H1 (cell line): ENCODE results near the gene STK32C. TPM values are rescaled to one million over a fixed set of nuclear protein-coding genes. Genes with fewer than 3 reads are reported as not detected.

Experiments used
- CTCF ChIA-PET: fragments of 300-600 bp; sonication (Branson Sonifier 250); formaldehyde crosslinking; loops from one replicate; lab custom pipeline; 2021; ENCODE audit not compliant: partially characterized antibody; lab: Charles Lee
- POLR2A ChIA-PET: fragments of 300-600 bp; sonication (Branson Sonifier 250); formaldehyde crosslinking; loops from one replicate; lab custom pipeline; 2021; ENCODE audit warnings: inconsistent platforms; ENCODE audit not compliant: partially characterized antibody; lab: Charles Lee
- DNase-seq, 2 experiments: peaks; one replicate each; pipeline versions ENCODE4 v3.0.0 to v3.0.0-alpha.2; 2010 to 2022; ENCODE audit warnings: low spot score in 2 of 2, low read depth in 1 of 2, mixed read lengths in 1 of 2
- FAIRE-seq: peaks from 2 replicates; lab custom pipeline; 2011; peaks lifted over from hg19 to GRCh38; lab: Jason Lieb, UNC
- H2AFZ ChIP-seq: 2 replicates; pipeline ENCODE4 v1.8.1; 2012; ENCODE audit warnings: low read length, inconsistent platforms
- H2AK5ac ChIP-seq: 2 replicates; pipeline ENCODE4 v1.6.1; 2013; ENCODE audit warnings: low read depth, low read length
- H2BK120ac ChIP-seq: replicated peaks from 2 replicates; pipeline ENCODE3; 2013; ENCODE audit warnings: low read depth, low read length, inconsistent platforms
- H2BK12ac ChIP-seq: 2 replicates; pipeline ENCODE4 v1.6.1; 2013; ENCODE audit warnings: low read depth, low read length
- H2BK15ac ChIP-seq: 2 replicates; pipeline ENCODE4 v1.6.1; 2013; ENCODE audit warnings: low read length
- H2BK20ac ChIP-seq: 2 replicates; pipeline ENCODE4 v1.6.1; 2013; ENCODE audit warnings: low read length
- H2BK5ac ChIP-seq: 2 replicates; pipeline ENCODE4 v1.6.1; 2013; ENCODE audit warnings: low read depth, low read length
- H3K14ac ChIP-seq: 2 replicates; pipeline ENCODE4 v1.6.1; 2013; ENCODE audit warnings: inconsistent platforms; ENCODE audit not compliant: insufficient read length
- H3K18ac ChIP-seq: 2 replicates; pipeline ENCODE4 v1.6.1; 2013; ENCODE audit warnings: low read length; ENCODE audit errors: extremely low read depth
- H3K23ac ChIP-seq: 2 replicates; pipeline ENCODE4 v1.6.1; 2013; ENCODE audit warnings: inconsistent platforms; ENCODE audit not compliant: insufficient read length
- H3K23me2 ChIP-seq: 2 replicates; pipeline ENCODE4 v1.6.1; 2013; ENCODE audit warnings: low read depth, low read length
- H3K27ac ChIP-seq: 2 replicates; pipeline ENCODE4 v1.6.1; 2011; ENCODE audit warnings: low read depth, low read length, inconsistent platforms
- H3K27me3 ChIP-seq, 4 experiments: replicated peaks in 1 of 4; 1 replicate in 1 of 4; 2 replicates in 3 of 4; pipeline versions ENCODE4 v1.6.1 to v1.8.1; 2011 to 2013; ENCODE audit warnings: low read length in 3 of 4, mild to moderate bottlenecking in 3 of 4, inconsistent platforms in 2 of 4, mixed read lengths in 2 of 4, moderate library complexity in 1 of 4; ENCODE audit not compliant: control insufficient read depth in 3 of 4, insufficient read depth in 3 of 4; ENCODE audit errors: extremely low read depth in 1 of 4
- H3K36me3 ChIP-seq, 4 experiments: 2 replicates each; pipeline versions ENCODE4 v1.6.1 to v1.8.1; 2011 to 2013; ENCODE audit warnings: mild to moderate bottlenecking in 4 of 4, low read length in 3 of 4, moderate library complexity in 2 of 4, control low read depth in 1 of 4, inconsistent platforms in 1 of 4; ENCODE audit not compliant: insufficient read depth in 4 of 4, control insufficient read depth in 2 of 4
- H3K4ac ChIP-seq: replicated peaks from 2 replicates; pipeline ENCODE3; 2013; ENCODE audit warnings: low read length, low read depth, mixed read lengths, inconsistent platforms; ENCODE audit not compliant: insufficient read length
- H3K4me1 ChIP-seq, 4 experiments: replicated peaks in 1 of 4; 1 replicate in 1 of 4; 2 replicates in 3 of 4; pipeline versions ENCODE4 v1.6.1 to v1.8.1; 2011 to 2013; ENCODE audit warnings: low read length in 3 of 4, inconsistent platforms in 2 of 4, mixed read lengths in 1 of 4; ENCODE audit not compliant: insufficient read depth in 4 of 4, control insufficient read depth in 3 of 4
- H3K4me2 ChIP-seq, 2 experiments: 2 replicates each; pipeline versions ENCODE4 v1.6.1 to v1.8.1; 2011 to 2013; ENCODE audit warnings: low read depth in 2 of 2, low read length in 2 of 2, control low read depth in 1 of 2, inconsistent platforms in 1 of 2, mild to moderate bottlenecking in 1 of 2; ENCODE audit not compliant: insufficient read depth in 1 of 2
- H3K4me3 ChIP-seq, 4 experiments: fragments of 200-600, 300-600 bp in 1 of 4; sonication (generic), shearing (Covaris generic), sonication (Bioruptor Twin) in 1 of 4; 2 replicates each; pipeline versions ENCODE4 v1.5.1 to v1.8.1; 2011 to 2016; ENCODE audit warnings: low read length in 4 of 4, low read depth in 3 of 4, control low read depth in 2 of 4, inconsistent platforms in 2 of 4, mild to moderate bottlenecking in 2 of 4, mixed read lengths in 1 of 4, moderate library complexity in 1 of 4; ENCODE audit not compliant: insufficient read depth in 2 of 4; ENCODE audit errors: extremely low read depth in 1 of 4
- H3K56ac ChIP-seq: replicated peaks from 2 replicates; pipeline ENCODE3; 2013; ENCODE audit warnings: low read depth, mild to moderate bottlenecking, mixed read lengths, low read length, inconsistent platforms; ENCODE audit not compliant: insufficient read length
- H3K79me1 ChIP-seq: 2 replicates; pipeline ENCODE4 v1.6.1; 2013; ENCODE audit warnings: low read depth, low read length, control low read depth
- H3K79me2 ChIP-seq, 2 experiments: 2 replicates each; pipeline versions ENCODE4 v1.6.1 to v1.8.1; 2012 to 2013; ENCODE audit warnings: low read length in 2 of 2, mild to moderate bottlenecking in 2 of 2, inconsistent platforms in 1 of 2; ENCODE audit not compliant: insufficient read depth in 2 of 2, control insufficient read depth in 1 of 2
- H3K9ac ChIP-seq, 4 experiments: replicated peaks in 1 of 4; 1 replicate in 1 of 4; 2 replicates in 3 of 4; pipeline versions ENCODE4 v1.6.1 to v1.8.1; 2011 to 2013; ENCODE audit warnings: low read depth in 3 of 4, low read length in 3 of 4, control low read depth in 2 of 4, mild to moderate bottlenecking in 2 of 4, moderate library complexity in 2 of 4, inconsistent platforms in 1 of 4; ENCODE audit errors: extremely low read depth in 1 of 4
- H3K9me3 ChIP-seq, 2 experiments: 2 replicates each; pipeline versions ENCODE4 v1.6.1 to v1.8.1; 2012 to 2013; ENCODE audit warnings: mild to moderate bottlenecking in 2 of 2, moderate library complexity in 2 of 2, control low read depth in 1 of 2, inconsistent platforms in 1 of 2, low read depth in 1 of 2, low read length in 1 of 2, mixed read lengths in 1 of 2; ENCODE audit not compliant: insufficient read depth in 2 of 2
- H4K20me1 ChIP-seq, 2 experiments: replicated peaks in 1 of 2; 2 replicates each; pipeline versions ENCODE3 to v1.8.1; 2011 to 2013; ENCODE audit warnings: inconsistent platforms in 2 of 2, low read length in 2 of 2, mild to moderate bottlenecking in 1 of 2; ENCODE audit not compliant: insufficient read depth in 2 of 2, control insufficient read depth in 1 of 2
- H4K5ac ChIP-seq: 2 replicates; pipeline ENCODE4 v1.6.1; 2013; ENCODE audit warnings: low read length, low read depth, mixed read lengths, inconsistent platforms; ENCODE audit not compliant: insufficient read length
- H4K8ac ChIP-seq: 2 replicates; pipeline ENCODE4 v1.8.0; 2013; ENCODE audit warnings: mild to moderate bottlenecking, moderate library complexity, low read length, inconsistent platforms; ENCODE audit not compliant: insufficient read depth; ENCODE audit errors: extremely low read depth
- H4K91ac ChIP-seq: replicated peaks from 2 replicates; pipeline ENCODE3; 2013; ENCODE audit warnings: low read length, mixed read lengths, inconsistent platforms; ENCODE audit not compliant: insufficient read length
- ASH2L ChIP-seq: fragments of 200-600, 300-600 bp; sonication (generic); IDR thresholded peaks from one replicate; pipeline ENCODE4 v1.7.1; 2017; ENCODE audit warnings: low read length
- EP300 ChIP-seq, 2 experiments: IDR thresholded peaks; 1 replicate in 1 of 2; 2 replicates in 1 of 2; pipeline ENCODE4 v1.6.1; 2011 to 2012; ENCODE audit warnings: low read depth in 2 of 2, low read length in 2 of 2, mild to moderate bottlenecking in 2 of 2, borderline replicate concordance in 1 of 2, inconsistent platforms in 1 of 2, moderate library complexity in 1 of 2
- RAD21 ChIP-seq, 2 experiments: IDR thresholded peaks in 1 of 2; conservative IDR thresholded peaks in 1 of 2; 2 replicates each; pipeline ENCODE4 v1.6.1; 2011; ENCODE audit warnings: low read depth in 2 of 2, low read length in 2 of 2, improper control_type of control experiment in 1 of 2, inconsistent platforms in 1 of 2, mild to moderate bottlenecking in 1 of 2, moderate library complexity in 1 of 2
- TEAD4 ChIP-seq: IDR thresholded peaks from 2 replicates; pipeline ENCODE4 v1.6.1; 2012; ENCODE audit warnings: low read depth, low read length, inconsistent platforms, mixed read lengths
- WGBS, 2 experiments: shearing (Covaris generic) in 1 of 2; methylation state at CpG; one replicate each; pipeline versions ENCODE4 v1.1.6 to v1.1.7; 2013 to 2015; ENCODE audit warnings: low lambda C conversion rate in 2 of 2, mixed read lengths in 2 of 2, inconsistent platforms in 1 of 2, low coverage in 1 of 2, missing lambda C conversion rate in 1 of 2; ENCODE audit not compliant: insufficient replicate concordance in 2 of 2, insufficient coverage in 1 of 2, insufficient read length in 1 of 2; ENCODE audit errors: extremely low coverage in 1 of 2, missing lambda C conversion rate in 1 of 2; 5-methylcytosine and 5-hydroxymethylcytosine counted together
- polyA plus RNA-seq, 7 experiments: library from polyadenylated mRNA; depleted of rRNA in 3 of 7; stranded (reverse) in 5 of 7; unstranded in 2 of 7; fragments of >200 nt in 5 of 7; fragments of 200-250 nt in 2 of 7; gene quantifications; 1 replicate in 5 of 7; 2 replicates in 1 of 7; 4 replicates in 1 of 7; pipeline versions ENCODE4 v1.2.1 to v1.2.3, GENCODE V29; 2011 to 2013; ENCODE audit warnings: missing spikeins in 2 of 7, mixed read lengths in 2 of 7
- total RNA-seq: library from RNA; stranded (reverse); fragmentation: NEBNext Ultra II Directional; extraction: Animal tissue kit (Norgen Biotek cat#: 25700); gene quantifications from 2 replicates; pipeline ENCODE4 v1.2.1, GENCODE V29; 2021
- TF ChIP-seq, protein P1 (sequence below), 3 experiments: IDR thresholded peaks; 1 replicate in 2 of 3; 2 replicates in 1 of 3; pipeline versions ENCODE4 v1.5.1 to v1.6.1; 2011; ENCODE audit warnings: low read length in 3 of 3, mild to moderate bottlenecking in 3 of 3, inconsistent platforms in 2 of 3, low read depth in 1 of 3, moderate library complexity in 1 of 3; ENCODE audit not compliant: insufficient read depth in 1 of 3; ENCODE audit errors: control extremely low read depth in 1 of 3

Gene STK32C
- total and polyA plus RNA-seq, 2 of the 8 experiments (the other 6 are each of a cell fraction or from before 2014, with no cell fraction given) = 10.6 to 15.6 TPM

DNA sequence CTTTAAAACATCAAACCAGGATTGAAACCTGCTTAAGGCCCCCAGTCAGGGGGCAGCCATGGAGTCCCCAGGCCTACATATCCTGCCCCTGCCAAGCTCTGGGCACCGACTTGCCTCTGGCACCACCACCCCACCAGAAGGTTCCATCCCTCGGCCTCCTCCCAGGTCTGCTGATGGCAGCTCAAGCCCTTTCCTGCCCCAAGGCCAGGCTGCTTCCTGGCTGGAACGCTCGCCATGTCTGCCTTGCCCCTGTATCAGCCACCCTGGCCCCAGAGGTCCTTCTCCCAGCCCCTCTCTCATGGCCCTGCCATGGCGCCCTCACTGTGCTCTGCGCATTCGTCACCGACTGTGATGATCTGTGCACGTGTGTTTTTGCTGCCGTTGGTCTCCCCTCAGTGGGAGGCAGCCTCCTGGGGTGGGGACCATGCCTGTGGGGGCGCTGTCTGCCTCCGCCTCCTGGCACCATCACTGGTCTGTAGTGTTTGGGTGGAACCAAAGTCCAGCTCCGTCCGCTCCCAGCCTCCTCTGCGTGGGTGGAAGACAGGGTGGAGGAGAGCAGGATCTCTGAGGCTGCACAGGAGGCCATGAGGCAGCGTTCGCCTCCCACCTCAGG, 117.8 kb downstream of the STK32C start:
- DNase-seq = no peak
- POLR2A ChIA-PET = no interaction called here

More for the DNA sequence above, 117.8 kb downstream of the STK32C start:
- Histone ChIP-seq H3K9ac (no peak overlapping the region), H3K79me1 (peaks cover 5% of the 10 kb centered on the region; the same call in 1 of the 2 replicates), H3K79me2 (no peaks in the 10 kb centered on the region), H3K4ac (no peak overlapping the region), H2BK120ac (no peak overlapping the region), H3K27me3 (peaks cover 16 to 38% (median 33%) of the 10 kb centered on the region in 4 experiments), H3K23ac (no peak overlapping the region), H2BK20ac (no peak overlapping the region), H2AFZ (no peak overlapping the region), H3K18ac (no peak overlapping the region), H3K14ac (no peak overlapping the region), H3K4me2 (no peak overlapping the region), H3K4me1 (peaks cover 0 to 18% (median 8%) of the 10 kb centered on the region in 4 experiments; a peak in 4 of 7 replicates), H3K27ac (no peak overlapping the region), H2BK15ac (no peak overlapping the region), H3K4me3 (no peak overlapping the region), H3K56ac (no peak overlapping the region), H4K5ac (no peak overlapping the region), H4K20me1 (peaks cover 2 to 19% of the 10 kb centered on the region in 2 experiments), H2AK5ac (no peak overlapping the region), H2BK12ac (no peak overlapping the region), H3K9me3 (no peaks in the 10 kb centered on the region), H3K36me3 (no peaks in the 10 kb centered on the region; a peak in 2 of 8 replicates), H4K91ac (no peak overlapping the region), H2BK5ac (no peak overlapping the region), H4K8ac (no peak overlapping the region), H3K23me2 (peaks cover 15% of the 10 kb centered on the region; the same call in 1 of the 2 replicates)
- CTCF ChIA-PET = no interaction called here
- WGBS, 2 experiments = 87% methylated on average over 17 of the region's 17 CpGs; no CpG with 5 or more reads in 1 of the 2 experiments
- no peak for FAIRE-seq
- TF ChIP-seq EP300 (IDR thresholded peaks at IDR 0.05; ENCODE audit: borderline replicate concordance in 1 of 2, low read depth in 2 of 2, low read length in 2 of 2) (no peak), ASH2L (no peak), TEAD4 (no peak), RAD21 (IDR thresholded peaks at IDR 0.05 in 1 of 2, conservative IDR thresholded peaks at IDR 0.05 in 1 of 2; ENCODE audit: low read depth in 2 of 2, low read length in 2 of 2) (no peak)
- TF ChIP-seq, protein P1, sequence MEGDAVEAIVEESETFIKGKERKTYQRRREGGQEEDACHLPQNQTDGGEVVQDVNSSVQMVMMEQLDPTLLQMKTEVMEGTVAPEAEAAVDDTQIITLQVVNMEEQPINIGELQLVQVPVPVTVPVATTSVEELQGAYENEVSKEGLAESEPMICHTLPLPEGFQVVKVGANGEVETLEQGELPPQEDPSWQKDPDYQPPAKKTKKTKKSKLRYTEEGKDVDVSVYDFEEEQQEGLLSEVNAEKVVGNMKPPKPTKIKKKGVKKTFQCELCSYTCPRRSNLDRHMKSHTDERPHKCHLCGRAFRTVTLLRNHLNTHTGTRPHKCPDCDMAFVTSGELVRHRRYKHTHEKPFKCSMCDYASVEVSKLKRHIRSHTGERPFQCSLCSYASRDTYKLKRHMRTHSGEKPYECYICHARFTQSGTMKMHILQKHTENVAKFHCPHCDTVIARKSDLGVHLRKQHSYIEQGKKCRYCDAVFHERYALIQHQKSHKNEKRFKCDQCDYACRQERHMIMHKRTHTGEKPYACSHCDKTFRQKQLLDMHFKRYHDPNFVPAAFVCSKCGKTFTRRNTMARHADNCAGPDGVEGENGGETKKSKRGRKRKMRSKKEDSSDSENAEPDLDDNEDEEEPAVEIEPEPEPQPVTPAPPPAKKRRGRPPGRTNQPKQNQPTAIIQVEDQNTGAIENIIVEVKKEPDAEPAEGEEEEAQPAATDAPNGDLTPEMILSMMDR (IDR thresholded peaks at IDR 0.05; ENCODE audit: control extremely low read depth in 1 of 3, insufficient read depth in 1 of 3, low read depth in 1 of 3, low read length in 3 of 3) = no peak
